Neural progenitor cell (in vitro differentiated cells): ENCODE measurements around the gene KIRREL3.

Source experiments
- CTCF ChIP-seq: fragments of 200-600 bp; sonication (generic); IDR thresholded peaks from 2 replicates; pipeline ENCODE4 v1.5.1; 2017; ENCODE audit warnings: antibody characterized with exemption, mild to moderate bottlenecking
- EZH2 ChIP-seq: fragments of 200-600 bp; sonication (generic); IDR thresholded peaks from 2 replicates; pipeline ENCODE4 v1.6.1; 2017; ENCODE audit warnings: antibody characterized with exemption, mild to moderate bottlenecking, moderate library complexity
- EZH2phosphoT487 ChIP-seq: fragments of 200-600 bp; sonication (generic); IDR thresholded peaks from 2 replicates; pipeline ENCODE4 v1.6.1; 2017; ENCODE audit warnings: antibody characterized with exemption

GRCh38 chr11:127013550-127013949 is 13.0 kb upstream of the KIRREL3 start:
- TF ChIP-seq CTCF (no peak), EZH2 (no peak), EZH2phosphoT487 (no peak)
